ENCODE results near the gene HMGCR.

HMGCR gene

DNA sequence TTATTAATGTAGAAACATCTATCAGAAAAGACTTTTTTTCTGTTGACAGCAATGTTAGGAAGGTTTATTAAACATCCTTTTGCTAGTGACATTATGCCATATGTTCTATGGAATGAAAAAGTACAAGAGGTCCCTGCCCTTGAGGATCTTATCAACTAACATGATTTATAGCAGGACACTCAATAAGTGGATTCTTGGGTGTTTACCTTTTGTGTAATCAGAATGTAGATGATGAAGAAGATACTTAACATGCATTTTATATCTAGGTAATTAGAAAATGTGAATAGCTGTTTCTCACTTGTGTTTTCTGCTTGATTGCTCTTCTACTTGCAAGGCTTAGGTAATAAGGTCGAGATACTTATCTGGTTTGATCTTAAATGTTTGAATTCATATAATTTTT is 4.9 kb downstream of the HMGCR start:
- DNase-seq, result no peak

DNA sequence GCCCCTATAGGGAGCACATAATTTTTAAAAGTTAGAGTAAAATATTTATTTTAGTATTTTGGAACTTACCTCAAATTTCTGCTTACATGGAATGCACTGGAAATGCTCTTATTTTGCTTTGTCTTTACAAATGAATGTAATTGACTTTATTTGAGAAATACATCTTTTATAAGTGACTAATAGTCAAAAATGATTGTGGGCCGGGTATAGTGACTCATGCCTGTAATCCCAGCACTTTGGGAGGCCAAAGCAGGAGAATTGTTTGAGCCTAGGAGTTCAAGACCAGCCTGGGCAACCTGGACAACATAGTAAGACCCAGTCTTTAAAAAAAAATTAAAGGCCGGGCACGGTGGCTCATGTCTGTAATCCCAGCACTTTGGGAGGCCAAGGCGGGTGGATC is 5.8 kb downstream of the HMGCR start:
- DNase-seq, result no peak

- DNase-seq, result no peak
Observed at GRCh38 chr5:75348241-75348640, 11.2 kb downstream of the HMGCR start.

DNA sequence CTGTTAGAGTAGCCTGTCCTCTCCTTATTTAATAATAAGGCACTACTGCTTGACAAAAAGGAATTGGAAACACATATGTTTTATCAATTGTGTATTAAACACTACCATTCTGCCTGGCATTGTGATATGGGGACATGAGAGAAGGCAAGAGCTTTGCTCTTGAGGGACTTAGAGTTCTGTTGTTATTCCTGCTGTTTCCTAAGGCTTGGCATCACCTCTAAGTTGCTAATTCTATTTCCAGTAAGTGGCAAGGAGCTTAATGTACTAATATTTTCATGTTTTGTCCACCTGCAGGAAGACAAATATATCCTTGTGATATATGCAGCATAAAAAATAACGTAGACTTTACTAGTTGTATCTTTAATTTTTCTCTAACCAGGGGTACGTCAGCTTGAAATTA is 12.6 kb downstream of the HMGCR start:
- no peak for DNase-seq

GRCh38 chr5:75351139-75351926 is 14.3 kb downstream of the HMGCR start:
- no peak for DNase-seq

DNA sequence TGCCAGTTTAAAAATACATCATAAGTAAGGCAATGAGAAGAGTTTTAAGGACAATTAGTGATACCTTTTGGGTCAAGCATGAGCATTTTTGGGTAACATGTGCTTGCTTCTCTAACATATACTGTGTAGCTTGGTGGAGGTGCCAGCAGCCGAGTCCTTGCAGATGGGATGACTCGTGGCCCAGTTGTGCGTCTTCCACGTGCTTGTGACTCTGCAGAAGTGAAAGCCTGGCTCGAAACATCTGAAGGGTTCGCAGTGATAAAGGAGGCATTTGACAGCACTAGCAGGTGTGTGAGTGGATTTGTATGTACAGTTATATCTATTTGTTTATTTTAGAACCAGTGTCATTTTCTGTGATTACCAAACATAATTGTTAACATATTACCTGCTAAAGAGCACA is 18.2 kb downstream of the HMGCR start:
- no peak for DNase-seq

GRCh38 chr5:75356719-75357118 is 19.7 kb downstream of the HMGCR start:
- no peak for DNase-seq

GRCh38 chr5:75358117-75358516 is 21.1 kb downstream of the HMGCR start:
- DNase-seq, result no peak

GRCh38 chr5:75361310-75361709 is 24.3 kb downstream of the HMGCR start:
- DNase-seq, result no peak

DNA sequence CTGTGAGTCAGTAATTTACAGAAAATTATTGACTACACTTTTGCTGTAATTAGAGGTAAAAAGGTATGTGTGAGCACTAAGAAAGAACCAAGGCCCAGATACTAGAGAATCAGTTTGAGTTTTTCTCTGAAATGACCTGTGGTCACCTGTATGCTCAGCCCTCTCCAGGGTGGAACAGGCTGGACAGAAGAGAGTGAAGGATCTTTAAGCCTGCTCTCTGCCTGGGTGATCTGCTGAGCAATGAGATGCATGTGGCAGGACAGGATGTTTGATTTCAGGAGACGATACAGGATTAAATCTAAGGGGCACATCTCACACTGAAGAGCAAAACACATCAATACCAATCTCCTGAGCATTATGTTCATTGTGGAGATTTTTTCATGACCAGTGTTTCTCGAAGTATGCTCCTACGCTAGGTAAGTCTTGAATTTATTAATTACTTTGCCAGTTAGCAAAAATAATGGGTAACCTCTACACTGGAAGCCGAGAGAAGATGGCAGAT is 25.5 kb downstream of the HMGCR start:
- no peak for DNase-seq

DNA sequence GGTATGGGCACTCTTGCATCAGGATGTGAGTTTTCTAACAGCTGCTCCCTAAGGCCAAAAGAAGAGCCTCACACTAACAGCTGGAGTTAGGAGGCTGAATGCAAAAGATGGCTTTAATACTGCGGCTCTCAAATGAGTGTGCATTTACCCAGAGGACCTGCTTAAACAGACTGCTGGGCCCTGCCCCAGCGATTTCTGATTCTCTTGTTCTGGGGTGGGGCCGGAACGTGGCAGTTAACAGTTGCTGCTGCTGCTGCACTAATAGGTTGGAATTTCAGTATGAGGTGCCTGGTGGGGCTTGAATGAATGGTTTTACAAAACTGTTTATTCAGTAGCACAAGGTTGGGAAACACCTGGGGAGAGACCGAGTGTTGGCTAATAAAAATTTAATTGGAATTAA is 26.1 kb downstream of the HMGCR start:
- no peak for DNase-seq

DNA sequence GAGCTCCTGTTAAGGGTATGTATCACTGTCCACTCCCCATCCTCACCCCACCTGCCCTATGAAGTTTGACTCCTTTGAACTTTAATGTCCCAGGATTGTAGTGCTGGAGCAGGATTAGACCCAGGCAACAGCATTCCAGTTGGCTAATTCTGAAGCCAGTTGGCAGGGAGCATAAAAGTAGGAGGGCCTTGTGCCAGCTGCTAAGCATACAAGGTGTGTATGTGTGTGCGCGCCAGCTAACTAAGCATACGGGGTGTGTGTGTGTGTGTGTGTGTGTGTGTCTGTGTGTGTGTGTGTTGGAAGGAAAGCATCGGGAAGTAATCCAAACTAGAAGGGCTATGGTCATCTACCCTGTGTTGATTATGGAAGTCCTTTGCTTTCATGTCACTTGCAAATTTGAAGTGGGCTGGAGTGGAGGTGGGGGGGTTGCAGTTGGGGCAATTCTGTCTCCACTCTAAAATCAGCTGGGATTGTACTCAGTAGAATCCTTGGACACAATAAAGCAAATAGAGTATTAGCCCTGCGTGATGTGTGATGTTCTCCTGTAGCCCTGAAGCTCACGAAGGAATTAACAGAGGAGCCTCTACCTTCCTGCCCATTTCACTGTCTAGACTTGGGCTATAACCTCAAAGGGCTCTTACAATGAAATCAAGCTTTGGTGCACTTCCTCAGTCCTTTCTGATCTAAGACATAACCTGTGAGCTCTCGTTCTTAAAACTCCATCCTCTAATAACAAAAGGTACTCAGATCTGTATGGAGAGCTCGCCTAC is 26.9 kb downstream of the HMGCR start:
- DNase-seq, result no peak

- no peak for DNase-seq
Observed at GRCh38 chr5:75364571-75365280, 27.7 kb downstream of the HMGCR start.

- DNase-seq, result no peak
Observed at GRCh38 chr5:75365740-75366139, 28.7 kb downstream of the HMGCR start.

GRCh38 chr5:75366787-75367186 is 29.8 kb downstream of the HMGCR start:
- DNase-seq, result no peak

GRCh38 chr5:75367401-75367800 is 30.4 kb downstream of the HMGCR start:
- no peak for DNase-seq

- no peak for DNase-seq
Observed at GRCh38 chr5:75368391-75368790, 31.4 kb downstream of the HMGCR start.

- no peak for DNase-seq
Observed at GRCh38 chr5:75373862-75374261, 36.8 kb downstream of the HMGCR start.

DNA sequence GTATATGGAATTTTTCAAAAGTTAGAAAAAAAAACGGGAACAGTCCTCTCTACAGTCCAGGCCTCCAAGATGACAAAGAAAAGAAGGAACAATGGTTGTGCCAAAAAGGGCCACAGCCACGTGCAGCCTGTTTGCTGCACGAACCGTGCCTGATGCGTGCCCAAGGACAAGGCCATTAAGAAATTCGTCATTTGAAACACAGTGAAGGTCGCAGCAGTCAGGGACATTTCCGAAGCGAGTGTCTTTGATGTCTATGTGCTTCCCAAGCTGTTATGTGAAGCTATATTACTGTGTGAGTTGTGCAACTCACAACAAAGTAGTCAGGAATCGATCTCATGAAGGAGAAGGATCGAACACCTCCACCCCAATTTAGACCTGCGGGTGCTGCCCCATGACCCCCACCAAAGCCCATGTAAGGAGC is 37.4 kb downstream of the HMGCR start:
- no peak for DNase-seq

DNA sequence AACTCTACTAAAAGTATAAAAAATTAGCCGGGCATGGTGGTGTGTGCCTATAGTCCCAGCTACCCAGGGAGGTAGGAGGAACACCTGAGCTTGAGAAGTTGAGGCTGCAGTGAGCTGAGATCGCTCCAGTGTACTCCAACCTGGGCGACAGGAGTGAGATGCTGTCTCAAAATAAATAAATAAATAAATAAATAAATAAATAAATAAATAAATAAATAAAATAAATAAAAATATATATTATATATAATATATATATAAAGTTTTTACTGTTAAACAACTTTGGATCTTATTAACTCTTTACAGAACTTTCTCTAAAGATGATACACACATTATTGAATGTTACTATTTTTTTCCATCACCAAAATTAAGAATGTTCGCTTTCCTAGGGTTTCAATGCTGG is 38.4 kb downstream of the HMGCR start:
- no peak for DNase-seq

DNA sequence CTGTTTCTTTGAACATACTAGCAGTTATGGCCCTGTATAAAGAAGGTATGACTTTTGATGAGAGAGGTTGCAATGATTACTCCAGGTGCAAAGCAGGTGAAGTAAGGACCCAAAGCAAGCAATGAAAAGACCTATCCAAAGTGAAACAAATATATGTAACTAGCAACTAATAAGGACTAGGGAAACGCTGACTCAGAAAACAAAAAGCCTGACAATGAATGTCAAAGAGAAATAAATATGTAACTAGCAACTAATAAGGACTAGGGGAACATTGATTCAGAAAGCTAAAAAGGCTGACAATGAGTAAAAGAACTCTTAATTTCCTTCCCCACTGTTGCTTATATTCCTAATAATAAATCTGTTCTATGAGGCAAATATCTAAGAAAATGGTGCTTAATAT is 43.1 kb downstream of the HMGCR start:
- no peak for DNase-seq

DNA sequence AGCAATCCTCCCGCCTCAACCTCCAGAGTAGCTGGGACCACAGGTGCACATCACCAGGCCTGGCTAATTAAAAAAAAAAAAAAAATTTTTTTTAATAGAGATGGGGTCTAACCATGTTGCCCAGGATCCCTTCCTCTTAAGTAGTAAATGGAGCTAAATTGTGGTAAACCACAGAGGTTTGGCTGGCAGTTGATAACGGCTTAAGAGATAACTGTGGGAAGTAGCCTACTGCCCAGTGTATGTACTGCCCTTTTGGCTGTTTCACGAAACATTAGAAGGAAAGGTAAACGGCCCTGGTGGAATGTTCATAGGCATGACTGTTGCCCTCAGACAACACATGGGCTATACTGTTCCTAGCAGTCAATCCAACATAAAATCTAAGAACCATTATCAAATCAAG is 44.4 kb downstream of the HMGCR start:
- no peak for DNase-seq

DNA sequence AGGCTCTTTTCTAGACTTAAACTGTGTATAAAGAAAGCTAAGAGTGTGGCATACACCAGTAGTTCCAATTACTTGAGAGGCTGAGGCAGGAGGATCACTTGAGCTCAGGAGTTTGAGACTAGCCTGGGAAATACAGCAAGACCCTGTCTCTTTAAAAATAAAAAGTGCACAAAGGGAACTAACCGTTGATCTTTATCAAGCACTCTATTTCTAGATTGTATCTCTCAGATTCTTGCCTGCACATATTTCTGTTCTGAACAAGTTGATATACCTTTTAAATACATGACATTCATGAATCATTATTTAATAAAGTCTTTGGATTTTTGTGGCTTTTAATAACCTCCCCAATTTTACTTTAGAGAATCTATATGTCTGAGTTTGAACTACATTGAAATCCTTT is 47.2 kb downstream of the HMGCR start:
- DNase-seq, result no peak

- no peak for DNase-seq
Observed at GRCh38 chr5:75387806-75388205, 50.8 kb downstream of the HMGCR start.
